ENCODE measurements around the gene TMEM240.
"Not testable (repeated sequence)": the region's sequence is repeated elsewhere in the genome, so short reads cannot be mapped to it uniquely, and the experiment has no call there.

TMEM240 gene

DNA sequence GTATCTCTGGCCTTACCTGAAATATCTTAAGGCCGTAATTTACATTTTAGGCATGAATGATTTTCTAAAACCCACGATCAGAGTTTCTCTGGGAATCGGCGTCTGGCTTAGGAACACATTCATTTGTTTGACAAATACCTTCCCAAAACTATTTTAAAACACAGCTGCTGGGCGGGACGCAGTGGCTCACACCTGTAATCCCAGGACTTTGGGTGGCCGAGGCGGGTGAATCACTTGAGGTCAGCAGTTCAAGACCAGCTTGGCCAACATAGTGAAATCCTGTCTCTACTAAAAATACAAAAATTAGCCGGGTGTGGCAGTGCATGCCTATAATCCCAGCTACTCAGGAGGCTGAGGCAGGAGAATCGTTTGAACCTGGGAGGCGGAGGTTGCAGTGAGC, 16.5 kb upstream of the TMEM240 start:
- not testable (repeated sequence) for DNase-seq

DNA sequence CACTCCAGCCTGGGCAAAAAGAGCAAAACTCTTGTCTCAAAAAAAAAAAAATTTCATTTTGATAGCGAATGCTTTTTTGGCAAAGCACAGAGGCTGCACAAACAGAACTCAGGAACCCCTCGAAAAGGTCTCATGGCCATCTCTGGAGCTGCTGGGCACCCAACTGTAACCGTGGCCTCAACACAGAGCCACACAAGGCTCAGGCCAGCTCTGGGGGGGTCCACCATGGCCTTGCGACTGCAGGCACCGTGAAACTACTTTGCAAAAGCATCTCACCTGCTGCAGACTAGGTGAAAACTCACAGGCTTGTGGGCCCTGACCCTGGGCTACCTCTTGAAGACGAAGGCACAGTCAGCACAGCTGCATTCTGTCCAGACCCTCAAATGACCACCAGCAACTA, 16.1 kb upstream of the TMEM240 start:
- no peak for DNase-seq

DNA sequence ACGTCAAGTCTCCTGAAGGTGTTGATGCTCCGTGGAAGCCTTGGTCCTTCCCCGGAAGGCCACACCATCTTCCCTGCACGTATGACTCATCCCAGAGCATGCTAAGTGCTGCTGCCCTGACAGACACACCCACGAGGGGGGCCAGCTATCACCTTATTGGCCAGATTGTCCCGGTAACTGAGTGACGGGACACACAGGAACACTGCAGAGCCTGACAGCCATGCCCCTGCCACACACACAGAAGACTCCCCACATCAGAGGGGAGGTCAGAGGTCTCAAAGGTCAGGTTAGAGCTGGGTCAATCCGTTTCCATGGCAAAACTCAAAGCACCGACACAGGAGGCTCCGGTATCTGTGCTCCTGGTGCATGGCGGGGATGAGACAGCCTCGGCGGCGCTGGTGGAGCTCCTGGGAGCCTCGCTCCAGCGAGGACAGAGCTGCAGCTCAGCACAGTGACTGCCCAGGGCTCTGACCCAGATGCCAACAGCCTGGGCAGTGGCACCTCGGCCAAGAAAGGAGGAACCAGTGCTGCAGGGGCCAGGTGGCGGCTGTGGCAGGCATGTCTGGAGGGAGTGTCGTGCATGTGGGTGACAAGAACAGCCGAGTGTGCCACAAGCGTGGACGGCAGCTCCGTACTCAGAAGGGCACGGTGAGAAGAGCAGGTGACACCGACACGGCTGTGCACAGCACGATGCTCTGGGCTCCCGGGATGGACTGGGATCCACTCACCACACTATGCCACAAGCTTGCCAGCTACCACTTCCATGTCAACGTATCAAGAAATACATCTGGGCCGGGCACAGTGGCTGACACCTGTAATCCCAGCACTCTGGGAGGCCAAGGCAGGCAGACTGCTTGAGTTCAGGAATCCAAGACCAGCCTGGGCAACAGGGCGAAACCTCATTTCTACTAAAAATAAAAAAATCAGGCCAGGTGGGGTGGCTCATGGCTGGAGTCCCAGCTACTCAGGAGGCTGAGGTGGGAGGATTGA, 14.8 kb upstream of the TMEM240 start:
- DNase-seq: no peak

DNA sequence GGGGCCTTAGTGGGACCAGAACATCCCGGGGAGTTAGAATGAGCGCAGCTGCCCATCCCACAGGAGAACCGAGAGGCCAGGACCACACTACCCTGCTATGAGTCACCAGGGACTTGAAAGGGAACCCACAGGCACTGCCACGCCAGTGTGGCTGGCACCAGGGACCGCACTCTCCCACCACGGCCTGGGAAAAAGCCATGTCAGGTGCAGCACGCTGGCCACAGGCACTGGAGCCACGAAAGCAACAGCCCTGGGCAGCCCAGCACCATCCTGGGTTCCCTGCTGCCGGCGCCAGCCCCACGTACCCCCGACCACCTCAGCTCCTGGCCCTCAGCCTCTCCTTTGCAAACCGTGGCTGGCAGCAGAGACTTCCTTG, 14.1 kb upstream of the TMEM240 start:
- DNase-seq: no peak

DNA sequence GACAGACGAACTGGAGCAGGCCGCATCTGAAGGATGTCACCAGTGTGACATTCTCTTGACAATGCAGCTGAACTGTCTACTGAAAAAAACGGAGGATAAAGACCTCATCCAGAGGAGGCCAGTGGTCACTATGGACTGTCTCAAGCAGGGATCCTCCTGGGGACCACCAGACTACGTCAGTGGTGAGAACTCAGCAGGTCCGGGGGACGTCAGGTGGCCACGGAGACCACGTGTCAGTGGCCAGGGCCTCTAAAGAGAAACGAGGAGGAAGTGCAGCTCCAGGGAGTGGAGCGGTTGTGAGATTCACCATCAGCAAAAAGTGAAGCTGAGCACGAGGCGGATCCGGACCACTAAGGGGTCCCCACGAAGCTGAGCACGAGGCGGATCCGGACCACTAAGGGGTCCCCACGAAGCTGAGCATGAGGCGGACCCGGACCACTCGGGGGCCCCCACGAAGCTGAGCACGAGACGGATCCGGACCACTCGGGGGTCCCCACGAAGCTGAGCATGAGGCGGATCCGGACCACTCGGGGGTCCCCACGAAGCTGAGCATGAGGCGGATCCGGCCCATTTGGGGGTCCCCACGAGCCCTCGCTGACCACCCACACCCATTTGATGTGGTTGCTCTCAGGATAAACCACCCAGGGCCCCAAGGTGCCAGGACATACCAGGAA, 13.5 kb upstream of the TMEM240 start:
- DNase-seq: no peak

DNA sequence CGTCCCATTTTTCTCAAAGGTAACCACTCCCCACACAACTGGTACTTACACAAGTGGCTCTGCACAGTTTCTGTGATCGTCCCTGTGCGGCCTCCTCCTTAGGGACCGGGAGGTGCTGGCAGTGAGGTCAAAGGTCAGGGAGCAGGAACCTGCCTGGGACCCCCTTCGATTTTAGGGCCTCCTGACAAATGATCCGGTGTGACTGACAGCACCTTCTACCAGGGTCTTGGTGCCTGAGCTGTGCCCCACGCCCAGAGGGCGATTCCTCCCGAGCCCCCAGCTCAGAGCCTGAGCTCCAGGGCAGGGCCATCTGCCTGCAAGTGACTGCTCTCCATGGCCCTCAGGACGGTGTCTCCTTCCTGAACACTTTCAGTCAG, 11.8 kb upstream of the TMEM240 start:
- DNase-seq: no peak

DNA sequence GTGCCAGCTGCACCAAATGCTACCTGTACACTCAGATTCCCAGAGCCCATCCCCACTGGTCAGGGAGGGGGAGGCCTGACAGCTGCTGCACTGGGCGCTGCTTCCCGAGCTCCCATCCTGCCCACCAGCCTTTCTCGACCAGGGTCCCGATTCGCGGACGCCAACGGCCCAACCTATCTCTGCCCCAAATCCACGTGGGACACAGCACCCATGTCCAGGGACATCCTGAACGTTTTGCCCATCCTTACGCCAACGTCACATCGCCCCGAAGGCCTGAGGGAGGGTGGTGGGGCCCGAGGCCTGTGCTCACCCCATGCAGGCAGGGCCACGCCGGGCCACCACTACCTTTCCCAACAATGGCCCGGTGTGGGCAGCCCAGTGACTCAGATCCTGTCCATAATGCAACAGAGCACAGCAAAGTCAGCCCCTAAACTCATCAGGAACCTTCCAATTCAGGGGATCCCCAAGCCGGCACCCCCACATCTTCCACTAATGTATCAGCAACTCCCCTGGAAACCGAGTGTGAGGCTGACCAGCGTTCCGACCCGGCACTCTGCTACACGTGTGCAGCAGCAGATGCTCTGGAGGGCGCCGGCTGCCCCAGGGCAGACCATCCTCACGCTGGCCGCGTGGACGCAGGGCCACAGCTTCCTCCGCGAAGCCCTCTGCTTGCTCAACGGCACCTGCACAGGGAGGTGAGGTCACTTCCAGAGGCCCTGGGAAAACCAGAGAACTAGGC, 11.3 kb upstream of the TMEM240 start:
- no peak for DNase-seq

DNA sequence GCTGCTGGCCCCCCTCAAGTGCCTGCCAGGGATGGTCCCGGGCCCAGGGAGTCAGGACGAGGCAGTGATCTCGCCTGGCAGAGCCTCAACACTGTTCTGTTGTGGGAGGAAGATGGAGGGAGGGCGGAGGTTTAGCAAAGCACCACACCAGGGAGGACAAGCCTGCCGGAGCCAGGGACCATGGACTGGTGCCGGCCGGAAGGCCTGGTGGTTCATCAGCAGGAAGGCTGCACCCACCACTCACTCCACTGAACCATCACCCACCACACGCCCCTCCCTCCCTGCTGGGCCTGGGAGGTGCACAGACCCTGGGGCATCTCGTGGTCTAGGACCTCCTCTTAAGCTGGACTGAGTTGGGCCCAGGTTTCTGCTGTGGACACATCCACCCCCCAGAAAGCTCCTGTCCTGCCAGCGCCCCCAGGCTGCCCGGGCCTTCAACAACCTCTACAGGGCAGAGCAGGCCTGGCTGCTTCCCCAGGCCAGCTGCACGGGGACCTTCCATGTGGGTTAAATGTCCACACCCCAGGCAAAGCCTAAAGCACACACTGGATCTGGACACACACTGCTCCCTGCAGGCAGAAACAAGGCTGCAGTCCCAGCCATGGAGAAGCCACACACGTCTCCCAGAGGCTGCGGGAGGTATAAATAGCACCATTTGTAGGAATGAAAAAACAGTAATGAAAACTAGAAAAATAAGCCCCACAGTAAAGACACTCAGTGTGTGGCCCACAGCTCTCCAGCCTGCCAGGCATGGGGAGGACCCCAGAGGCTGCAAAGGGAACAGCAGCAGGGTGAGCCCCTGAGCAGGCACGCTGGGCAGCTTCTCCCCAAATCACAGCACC, 10.4 kb upstream of the TMEM240 start:
- no peak for DNase-seq

DNA sequence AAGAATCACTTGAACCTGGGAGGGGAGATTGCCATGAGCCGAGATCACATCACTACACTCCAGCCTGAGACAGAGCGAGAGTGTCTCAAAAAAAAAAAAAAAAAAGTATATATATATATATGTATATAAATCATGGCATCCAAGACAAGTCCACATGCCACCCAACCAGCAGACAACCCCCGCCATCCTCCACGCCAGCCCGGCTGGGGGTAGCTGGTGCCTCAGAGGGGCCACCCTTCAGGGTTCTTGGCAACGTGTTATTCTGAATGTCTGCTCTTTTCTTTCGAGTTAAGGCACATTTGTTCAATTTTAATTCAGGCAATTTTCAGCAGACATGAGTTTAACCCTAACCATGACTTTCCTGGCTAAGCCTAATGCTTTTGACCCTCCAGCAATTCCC, 9.7 kb upstream of the TMEM240 start:
- no peak for DNase-seq

DNA sequence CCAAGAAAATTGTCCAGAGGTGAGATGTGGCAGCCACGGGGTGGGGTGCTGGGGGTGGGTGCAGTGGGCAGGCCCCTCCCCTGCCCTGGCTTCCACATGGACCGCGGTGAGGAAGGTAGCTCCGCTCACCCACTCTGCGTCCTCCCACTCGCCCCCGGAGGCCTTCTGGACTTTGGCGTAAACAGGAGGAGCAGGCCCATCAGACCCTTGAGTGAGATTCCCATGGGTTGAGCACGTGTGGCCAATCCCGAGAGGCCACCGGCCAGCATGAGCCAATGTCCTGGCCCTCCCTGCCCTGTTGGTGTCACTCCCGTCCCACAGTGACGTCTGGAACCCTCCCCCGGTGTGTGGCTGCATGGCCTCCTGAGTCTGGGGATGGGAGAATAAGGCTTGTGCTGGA, 8.2 kb upstream of the TMEM240 start:
- no peak for DNase-seq

DNA sequence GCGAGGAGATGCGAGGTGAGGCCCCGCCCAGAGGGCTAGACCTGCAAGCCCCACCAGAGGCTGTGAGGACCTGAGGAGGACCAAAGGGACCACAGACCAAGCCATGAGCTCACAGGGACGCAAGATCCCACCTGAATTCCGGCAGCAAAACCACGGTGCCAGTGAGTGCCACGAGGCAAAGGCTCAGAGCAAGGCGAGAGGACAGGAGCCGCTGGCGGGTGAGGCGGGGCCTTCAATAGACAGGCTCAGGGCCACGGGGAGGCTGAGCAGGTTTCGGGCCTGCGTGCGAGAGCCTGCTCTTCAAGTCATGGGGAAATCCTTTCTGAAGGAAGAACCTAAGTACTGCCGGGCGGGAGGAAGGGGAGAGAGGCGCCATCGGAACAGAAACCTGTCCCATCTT, 7.1 kb upstream of the TMEM240 start:
- no peak for DNase-seq

DNA sequence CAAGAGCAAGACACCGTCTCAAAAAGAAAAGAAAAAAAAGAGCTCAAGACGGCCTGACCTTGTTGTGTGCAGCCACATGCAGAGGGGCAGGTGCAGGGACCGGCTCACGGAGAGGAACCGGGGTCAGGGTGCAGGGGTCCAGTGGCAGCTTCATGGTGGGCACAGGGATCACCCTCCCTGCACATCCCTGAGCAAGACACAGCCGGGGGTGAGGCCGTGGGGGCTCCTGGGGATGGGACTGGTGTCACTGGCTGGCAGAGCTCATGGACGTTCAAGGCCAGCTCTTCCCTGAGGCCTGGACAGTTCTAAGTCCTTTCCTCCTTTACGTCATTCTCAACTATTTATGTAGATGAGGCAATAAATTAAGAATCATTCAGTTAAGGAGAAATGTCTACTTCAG, 6.6 kb upstream of the TMEM240 start:
- no peak for DNase-seq

DNA sequence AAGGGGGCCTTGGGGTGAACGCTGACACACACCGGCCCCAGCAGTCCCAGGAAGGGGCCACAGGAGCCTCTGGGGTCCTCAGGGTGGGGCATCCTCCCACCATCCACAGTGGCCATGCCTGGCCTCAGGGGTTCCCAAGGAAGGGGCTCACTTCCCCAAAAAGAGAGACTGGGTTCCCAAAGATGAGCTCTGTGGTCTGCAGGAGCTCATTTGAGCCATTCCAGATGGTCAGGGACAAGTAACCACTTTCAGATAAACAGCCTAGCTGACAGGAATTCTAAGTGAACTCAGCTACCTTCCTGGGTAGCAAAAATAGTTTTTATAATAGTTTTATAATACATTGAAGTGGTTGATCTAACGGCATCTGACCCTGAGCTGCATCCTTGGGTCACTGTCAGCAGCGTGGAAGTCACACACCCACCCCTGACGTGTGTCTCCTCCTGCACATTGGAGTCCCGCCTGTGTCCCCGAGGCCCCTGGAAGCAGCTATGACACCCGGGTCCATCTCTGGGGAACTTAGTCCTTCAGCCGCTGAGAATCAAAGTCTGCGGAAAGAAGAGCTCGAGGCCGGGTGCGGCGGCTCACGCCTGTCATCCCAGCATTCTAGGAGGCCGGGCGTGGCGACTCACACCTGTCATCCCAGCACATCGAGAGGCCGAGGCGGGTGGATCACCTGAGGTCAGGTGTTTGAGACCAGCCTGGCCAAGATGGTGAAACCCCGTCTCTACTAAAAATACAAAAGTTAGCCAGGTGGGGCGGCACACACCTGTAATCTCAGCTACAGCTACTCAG, 5.7 kb upstream of the TMEM240 start:
- no peak for DNase-seq

DNA sequence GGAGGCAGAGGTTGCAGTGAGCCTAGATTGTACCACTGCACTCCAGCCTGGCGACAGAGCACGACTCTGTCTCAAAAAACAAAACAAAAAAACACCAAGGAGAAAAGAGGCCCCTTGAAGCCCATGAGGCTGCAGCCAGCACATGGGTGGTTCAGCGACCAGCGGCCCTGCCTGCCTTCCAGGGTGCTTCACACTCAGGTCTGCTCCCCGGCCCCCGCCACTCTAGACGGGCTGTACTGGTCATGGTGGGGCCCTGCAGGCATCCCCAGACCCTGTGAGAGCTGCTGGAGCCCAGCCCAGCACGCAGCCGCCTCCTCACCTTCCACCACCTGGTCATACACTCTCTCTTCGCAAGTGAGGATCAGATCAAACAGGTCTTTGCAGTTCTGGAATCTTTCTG, 4.1 kb upstream of the TMEM240 start:
- DNase-seq: no peak

DNA sequence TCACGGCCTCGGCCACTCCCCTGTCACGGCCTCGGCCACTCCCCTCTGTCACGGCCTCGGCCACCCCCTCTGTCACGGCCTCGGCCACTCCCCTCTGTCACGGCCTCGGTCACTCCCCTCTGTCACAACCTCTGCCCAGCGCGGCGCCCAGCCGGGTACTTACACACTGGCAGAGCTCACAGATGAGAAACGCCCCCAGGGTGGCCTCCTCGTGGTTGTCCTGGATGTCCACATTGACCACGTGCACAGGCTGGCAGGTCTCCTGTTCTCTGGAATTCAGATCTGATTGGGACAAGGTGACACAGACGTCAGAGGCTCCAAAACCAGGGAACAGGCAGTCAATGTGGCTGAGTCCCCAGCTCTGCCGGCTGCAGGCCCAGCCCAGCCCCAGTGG, 3.3 kb upstream of the TMEM240 start:
- DNase-seq: no peak

DNA sequence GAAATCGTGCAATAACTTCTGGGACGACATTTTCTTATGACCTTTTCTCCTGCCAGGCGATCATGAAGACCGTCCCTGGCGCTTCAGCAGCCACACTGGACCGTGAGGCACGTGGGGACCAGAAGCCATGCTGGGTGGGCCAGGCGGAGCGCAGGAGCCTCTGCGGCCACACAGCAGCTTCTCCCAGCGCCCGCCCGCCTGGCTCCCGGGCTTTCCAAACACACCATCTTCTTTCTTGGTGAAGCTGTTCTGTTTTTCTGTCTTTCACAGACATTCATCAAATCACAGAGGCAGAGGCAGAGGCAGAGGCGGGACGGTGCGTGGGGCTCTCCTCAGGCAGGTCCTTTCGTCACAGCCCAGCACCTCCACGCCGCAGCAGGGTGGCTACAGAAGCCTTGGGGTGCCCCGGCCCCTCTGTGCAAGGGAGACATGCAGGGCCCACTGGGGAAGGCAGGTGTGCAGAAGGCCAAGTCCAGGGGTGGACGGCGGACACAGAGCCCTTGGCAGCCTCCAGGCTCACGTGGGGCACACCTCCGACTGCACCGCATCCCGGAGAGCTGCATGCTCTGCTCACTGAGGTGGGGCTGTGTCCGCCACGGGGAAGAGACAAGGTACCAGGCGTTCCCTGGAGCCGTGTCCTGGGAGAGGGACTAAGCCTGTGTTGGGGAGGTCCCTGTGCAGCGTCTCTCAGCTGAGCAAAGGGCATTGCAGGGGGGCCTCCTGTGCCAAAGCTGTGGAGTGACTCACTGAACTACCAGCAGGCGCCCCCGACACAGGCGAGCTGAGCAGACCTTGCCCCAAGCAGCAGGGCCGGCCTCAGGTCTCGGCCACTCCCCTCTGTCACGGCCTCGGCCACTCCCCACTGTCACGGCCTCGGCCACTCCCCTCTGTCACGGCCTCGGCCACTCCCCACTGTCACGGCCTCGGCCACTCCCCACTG, 2.6 kb upstream of the TMEM240 start:
- no peak for DNase-seq

DNA sequence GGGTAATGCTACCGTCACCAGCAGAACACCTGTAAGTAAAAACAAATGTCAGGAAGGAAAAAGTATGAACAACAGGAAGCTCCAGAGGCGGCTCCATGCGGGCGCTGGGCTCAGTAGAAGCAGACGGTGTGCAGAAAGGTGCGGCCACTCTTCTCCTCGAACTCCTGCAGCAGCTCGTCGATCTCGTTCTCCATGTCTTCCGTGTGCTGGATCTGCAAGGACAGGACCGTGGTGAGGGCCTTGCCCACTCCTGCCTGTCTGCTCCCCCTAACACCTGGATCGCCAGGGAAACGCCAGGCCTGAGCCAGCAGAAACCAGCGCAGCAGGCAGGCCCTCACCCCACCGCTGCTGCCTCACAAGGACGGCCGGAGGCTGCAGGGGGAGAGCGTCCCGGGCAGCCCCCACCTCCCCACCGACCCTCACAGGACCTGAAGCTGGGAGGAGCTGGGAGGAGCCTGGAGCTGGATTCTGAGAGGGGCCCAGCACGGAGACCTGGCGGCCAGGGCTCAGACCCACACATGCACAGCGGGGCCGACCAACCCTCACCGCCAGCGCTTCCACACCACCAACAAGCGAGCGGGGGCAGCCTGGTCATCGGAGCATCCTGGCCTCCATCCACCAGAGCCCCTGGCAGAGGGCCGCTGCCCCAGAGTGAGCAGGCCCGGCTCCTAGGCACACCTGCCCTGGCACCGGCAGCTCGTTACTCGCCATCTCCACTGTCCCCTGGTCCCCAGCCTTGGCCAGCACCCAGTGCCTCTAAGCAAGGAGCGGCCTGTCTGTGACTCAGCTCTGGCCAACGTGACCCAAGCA, 1.7 kb upstream of the TMEM240 start:
- DNase-seq: no peak

DNA sequence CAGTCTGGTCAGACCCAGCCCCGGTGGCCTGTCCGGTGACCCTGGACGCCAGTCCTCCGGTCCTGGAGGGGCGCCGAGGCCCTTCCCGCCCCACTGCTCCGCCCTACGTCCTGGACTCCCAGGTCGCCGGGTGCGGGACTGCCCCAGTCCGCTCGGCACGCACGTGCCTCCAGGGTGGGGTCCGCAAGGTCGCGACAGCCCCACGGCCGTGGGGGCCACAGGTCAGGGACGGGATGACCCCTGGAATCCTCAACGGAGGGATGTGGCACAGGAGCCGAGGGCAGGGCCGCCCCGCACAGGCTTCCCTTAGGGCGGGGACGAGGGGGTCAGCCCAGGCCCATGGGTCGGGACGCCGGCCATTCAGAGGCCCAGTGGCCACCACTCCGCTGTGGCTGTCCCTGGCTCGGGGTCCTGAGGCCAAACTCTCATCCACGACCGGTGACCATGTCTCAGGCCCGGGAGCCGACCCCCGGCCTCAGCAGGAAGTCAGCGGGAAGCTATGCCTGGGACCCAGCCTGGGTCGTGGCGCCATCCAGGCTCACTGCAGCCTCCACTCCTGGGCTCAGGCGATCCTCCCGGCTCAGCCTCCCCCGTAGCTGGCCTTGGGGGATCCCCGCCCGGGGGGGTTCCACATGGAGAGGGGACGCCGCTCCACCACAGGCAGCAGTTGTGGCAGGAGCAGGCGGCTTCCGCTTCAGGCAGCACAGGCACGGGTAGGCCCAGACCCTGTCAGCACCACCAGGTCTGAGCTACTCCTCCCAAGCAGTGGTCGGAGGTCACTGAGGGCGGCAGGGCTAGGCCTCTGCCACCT, 599 bp upstream of the TMEM240 start:
- DNase-seq: no peak
